Pulmonary artery endothelial cell (primary cell): ENCODE data around the gene CUTA. TPM values are rescaled to one million over a fixed set of nuclear protein-coding genes. Genes with fewer than 3 reads are reported as not detected.
A peak's percentile ranks its signal among the peaks of the same experiment; 100 is the strongest.
"Not testable (repeated sequence)": the region's sequence is repeated elsewhere in the genome, so short reads cannot be mapped to it uniquely, and the experiment has no call there.

Experiments used
- DNase-seq: peaks from one replicate; pipeline ENCODE4 v3.0.0-alpha.2; 2011; ENCODE audit warnings: low read depth, low spot score
- total RNA-seq: library from RNA; depleted of rRNA; stranded (reverse); fragments of >200 nt; gene quantifications from 2 replicates; pipeline ENCODE4 v1.2.3, GENCODE V29; 2014

CUTA gene
- total RNA-seq, 1 donor from 2014 or later, result 51.8 TPM

DNA sequence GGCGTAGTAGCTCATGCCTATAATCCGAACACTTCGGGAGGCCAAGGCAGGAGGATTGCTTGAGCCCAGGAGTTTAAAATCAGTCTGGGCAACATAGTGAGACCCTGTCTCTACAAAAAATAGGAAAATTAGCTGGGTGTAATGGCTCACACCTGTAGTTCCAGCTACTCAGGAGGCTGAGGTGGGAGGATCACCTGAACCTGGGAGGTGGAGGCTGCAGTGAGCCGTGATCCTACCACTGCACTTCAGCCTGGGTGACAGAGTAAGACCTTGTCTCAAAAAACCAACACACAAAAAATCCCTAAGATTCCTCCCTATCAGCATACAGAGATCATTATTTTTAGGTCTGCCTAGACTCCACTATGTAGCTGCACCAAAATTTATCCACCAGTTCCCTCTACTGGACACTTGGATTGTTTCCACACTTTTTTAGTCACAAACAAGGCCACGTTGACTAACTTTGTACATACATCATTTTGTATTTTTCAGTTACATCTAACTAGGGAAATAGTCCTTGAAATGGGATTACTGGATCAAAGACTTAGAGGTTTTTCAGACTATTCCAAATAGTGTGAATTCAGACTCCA is 10.7 kb downstream of the CUTA start:
- DNase-seq, result no peak

DNA sequence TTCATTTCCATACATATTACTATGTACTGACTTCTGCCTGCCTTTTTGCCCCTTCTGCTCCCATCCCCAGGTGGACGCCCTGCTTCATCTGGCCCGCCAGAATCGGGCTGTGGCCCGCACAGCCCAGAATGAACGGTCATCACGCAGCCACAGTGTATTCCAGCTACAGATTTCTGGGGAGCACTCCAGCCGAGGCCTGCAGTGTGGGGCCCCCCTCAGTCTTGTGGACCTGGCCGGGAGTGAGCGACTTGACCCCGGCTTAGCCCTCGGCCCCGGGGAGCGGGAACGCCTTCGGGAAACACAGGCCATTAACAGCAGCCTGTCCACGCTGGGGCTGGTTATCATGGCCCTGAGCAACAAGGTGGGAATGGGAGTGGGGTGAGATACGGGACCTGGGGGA is 11.8 kb downstream of the CUTA start:
- DNase-seq, result no peak

DNA sequence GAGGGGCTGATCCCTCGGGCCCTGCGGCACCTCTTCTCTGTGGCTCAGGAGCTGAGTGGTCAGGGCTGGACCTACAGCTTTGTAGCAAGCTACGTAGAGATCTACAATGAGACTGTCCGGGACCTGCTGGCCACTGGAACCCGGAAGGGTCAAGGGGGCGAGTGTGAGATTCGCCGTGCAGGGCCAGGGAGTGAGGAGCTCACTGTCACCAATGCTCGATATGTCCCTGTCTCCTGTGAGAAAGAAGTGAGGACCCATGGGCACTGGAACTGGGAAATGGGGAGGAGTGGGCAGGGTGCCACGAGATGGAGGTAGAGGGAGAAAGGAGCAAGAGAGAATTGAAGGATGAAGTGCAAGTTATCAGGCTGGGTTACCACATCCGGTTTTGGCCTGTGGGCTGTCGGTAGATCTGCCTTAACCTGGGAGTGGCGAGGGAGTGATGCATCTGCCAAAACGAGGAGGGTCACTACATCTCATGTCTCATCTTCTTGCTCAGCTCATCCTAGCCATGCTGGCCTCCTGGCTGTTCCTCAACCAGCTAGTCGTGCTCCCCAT is 12.4 kb downstream of the CUTA start:
- DNase-seq, result no peak

DNA sequence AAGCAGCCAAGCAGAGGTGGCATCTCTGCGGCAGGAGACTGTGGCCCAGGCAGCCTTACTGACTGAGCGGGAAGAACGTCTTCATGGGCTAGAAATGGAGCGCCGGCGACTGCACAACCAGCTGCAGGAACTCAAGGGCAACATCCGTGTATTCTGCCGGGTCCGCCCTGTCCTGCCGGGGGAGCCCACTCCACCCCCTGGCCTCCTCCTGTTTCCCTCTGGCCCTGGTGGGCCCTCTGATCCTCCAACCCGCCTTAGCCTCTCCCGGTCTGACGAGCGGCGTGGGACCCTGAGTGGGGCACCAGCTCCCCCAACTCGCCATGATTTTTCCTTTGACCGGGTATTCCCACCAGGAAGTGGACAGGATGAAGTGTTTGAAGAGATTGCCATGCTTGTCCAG is 13.0 kb downstream of the CUTA start:
- DNase-seq, result no peak

DNA sequence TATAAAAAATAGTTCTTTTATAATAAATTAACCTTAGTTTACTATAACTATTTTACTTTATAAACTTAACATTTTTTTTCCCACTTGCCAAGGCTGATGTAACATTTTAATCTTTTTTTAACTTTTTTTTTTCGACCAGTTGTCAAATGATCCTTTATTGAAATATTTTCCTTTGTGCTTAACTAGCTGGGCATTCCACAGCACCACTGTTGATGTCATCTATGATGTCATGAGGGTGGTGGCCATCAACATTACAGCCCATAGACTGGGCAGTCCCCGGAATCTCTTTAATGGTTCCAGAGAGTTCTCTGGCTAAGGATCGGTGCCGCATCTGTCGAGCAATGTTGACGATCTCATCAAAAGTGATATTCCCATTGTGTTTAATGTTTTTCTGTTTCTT is 18.0 kb downstream of the CUTA start:
- not testable (repeated sequence) for DNase-seq

DNA sequence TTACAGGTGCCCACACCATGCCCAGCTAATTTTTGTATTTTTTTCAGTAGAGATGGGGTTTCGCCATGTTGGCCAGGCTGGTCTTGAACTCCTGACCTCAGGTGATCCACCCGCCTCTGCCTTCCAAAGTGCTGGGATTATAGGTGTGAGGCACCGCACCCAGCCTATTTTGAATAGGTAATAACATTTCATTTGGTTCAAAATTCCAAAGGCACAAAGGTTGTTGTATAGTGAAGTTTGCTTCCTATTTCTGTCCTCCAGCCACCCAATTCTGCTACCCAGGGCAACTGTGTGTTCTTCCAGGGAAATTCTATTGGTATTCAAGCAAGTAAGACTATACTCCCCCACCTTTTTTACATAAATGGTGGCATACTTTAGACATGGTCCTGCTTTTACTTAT is 19.3 kb downstream of the CUTA start:
- not testable (repeated sequence) for DNase-seq

DNA sequence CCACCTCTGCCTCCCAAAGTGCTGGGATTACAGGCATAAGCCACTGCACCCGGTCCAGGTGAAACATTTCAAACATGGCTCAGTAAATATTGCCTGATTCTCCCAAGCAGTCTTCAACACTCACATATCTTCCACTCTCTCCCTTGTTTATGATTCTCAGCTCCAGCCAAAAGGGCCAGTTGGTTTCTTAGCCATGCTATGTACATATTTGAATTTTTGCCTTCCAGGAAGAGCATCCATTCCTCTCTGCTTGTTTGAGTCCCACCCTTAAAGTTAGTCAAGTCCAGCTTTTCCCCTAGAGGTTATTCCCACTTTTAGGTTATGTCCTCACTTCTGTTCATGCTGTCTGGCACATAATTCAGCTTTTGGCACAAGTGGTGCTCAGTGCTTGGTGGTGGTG is 20.4 kb downstream of the CUTA start:
- no peak for DNase-seq

DNA sequence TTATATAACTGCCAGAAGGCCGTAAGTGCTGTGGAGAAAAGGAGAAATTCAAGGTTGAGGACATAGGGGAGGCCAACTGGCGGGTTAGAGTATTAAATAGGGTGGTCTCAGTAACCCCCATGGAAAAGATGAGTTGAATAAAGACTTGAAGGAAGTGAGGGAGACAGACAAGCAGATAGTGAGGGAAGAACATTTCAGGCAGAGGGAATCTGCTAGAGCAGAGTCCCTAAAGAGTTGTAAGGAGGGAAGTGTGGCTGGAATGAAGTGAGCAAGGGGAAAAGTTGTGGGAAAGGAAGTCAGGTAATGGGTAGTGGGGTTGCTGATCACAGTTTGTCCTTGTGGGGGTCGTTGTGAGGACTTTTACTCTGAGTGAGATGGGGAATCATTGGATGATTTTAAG is 24.9 kb downstream of the CUTA start:
- no peak for DNase-seq

DNA sequence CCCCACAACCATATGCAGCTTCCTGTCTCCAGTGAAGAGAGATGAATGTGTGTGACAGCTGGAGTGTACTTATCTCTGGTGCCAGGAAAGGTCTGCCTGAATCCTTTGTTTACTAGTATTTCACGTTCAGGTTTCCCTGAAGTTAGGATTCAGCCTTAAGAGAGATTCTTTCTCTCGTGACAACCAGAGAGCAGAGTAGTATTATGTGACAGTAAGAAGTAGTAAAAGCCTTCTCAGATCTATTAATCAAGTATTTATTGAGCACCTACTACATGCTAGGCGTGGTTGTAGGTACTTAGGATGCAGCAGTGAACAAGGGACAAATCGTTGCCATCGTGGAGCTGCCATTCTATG is 25.3 kb downstream of the CUTA start:
- no peak for DNase-seq

DNA sequence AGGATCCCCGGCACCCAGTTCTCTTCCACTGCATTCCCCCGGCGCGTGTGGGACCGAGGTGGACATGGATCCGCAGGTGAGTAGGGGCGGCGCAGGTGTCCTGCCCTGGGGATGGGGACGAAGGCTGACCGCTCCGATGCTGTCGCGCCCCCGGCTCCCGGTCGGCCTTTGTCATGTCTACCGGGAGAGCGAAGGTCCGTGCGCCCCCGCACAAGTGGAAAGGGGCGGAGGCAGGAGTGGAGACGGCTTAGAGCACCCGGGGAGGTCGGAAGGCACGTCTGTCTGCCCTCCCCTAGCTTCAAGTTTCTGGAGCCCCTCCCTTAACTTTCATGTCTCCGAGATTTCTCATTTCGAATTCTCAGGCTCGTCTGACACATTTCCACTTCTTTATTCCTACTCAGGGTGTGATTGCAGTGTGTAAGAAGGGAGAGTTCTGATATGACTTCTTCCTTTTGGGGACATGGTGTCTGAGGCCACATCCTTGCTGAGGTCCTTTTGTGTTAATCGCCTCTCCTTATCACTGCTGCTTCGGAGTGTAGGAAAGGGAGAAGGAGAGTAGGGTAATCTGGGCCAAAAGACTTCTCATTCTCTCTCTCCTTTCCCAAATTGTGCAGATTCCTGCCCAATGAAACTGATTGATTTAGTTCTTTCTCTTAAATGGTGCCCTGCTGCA is 25.8 kb downstream of the CUTA start:
- no peak for DNase-seq

DNA sequence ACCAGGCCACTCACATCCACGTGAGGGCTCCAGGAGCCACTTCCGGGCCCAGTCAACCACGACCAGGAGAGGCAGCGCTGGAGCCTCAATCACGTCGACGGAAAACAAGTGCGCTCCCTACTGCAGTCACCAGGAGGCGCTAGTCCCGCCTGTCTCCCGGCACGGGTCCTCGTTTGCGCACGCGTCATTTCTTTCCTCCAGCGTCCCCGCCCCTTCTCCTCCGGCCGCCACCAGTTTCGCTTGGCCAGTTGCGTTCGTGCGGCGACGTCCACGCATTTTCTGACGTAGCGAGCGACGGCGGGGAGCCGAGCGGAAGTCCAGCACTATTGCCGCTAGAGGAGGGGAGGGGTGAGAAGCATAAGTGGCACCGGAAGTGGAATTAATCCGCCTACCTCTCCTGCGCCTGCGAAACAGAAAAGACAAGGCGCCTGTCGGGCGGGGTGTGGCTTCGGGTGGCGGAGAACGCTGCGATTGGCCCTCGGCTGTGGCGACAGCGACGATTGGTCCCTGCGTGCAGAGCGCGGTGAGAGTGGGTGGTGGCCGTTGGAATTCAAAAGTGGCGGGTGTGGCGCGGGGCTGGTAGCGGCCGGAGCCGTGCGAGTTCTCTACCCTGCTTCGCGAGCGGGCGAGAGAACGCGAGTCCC is 26.5 kb downstream of the CUTA start, which contains the start of gene KIFC1:
Gene KIFC1, plus strand, starts transcription at position 546 of the 644 bp plus-strand sequence. CDS start 163 bp downstream, outside the sequence.
- peak; percentile 99 for DNase-seq

DNA sequence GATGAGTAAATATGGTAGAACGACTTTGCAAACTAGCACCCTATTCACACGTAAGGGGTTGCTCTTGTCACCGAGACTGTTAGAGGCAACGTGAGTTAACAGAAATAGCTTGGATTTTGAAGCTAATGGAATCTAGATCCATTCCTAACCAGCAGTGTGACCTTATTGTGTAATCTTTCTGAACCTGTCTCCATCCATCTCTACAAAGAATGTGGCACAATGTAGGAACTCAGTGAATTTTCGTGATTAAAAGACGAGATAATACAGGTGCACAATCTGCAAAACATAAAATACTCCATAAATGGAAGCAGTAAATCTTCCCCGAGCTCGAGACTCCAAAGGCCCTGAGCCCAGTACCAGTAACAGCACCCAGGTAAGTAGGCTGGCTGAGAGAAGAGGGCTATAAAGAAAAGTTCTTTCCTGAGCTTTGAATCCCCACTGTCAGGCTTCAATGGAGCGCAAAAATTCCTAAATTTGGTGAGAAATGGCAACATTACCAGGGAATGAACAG is 27.1 kb downstream of the CUTA start:
- DNase-seq, result no peak

DNA sequence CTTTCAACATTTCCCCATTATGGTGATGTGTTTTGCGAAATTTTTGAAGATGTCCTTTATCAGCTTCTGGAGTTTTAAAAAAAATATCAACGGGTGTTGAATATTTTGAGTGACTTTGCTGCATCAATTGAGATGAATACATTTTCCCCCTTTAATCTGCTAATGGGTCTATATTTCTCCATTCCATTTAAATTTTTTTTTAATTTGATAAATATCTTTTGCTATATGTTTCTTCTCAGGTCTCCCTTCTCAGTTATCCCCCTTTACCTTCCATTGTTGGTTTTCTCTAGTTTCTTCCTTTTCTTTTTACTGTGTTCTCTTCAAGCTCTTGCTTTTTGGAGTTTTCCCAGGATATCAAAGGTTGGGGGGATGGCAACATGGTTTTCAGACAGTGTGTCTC is 27.7 kb downstream of the CUTA start:
- DNase-seq, result no peak

DNA sequence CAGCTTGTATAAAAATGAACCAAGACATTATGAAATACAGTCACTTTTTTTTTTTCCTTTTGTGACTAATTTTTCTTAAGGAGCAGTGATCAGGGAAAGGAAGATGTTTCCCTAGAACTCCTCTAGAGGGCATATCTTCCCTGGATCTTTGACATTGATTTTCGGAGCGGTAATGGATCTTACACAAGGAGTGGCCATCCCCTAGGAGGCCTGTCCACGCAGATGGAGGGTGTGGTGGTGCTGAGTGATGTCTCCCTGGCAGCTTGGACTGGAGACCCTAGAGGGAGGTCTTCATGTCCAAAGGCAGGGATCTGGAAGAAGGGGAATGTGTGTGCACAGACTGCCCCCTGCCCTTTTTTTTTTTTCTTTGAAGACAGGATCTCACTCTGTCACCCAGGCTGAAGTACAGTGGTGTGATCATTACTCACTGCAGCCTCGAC is 33.3 kb downstream of the CUTA start:
- no peak for DNase-seq

DNA sequence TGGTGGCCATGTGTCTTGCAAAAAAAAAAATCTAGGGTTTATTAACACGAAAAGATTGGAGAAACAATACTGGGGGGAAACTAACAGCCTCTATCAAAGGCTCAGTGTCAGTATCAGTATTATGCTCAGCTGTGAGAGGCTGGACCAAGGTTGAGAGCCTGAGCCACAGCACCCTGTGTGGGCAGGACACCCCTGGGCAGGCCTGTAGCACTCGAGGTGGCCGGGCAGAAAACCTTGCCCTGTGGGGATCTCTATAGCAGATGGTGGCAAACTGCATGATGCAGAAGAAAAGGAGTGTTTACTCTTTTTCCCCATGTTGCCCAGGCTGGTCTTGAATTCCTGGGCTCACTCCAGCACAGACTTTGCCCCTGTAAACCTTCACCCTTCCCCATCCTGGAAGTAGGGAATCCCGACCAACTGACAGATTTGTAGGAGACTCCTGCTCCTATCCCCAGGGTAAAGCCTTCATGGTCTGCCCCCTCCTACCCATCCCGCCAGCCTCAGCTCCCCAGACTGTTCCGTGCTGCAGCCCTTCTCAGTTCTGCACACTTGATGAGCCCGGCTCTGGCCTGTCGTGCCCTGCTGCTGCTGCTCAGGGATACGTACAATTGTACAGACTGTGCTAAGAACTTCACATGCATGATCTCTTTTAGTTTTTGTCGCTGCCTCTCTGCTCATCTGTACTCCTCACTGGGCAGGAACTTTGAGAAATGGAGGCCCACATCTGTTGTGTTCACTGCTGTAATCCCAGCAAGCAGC is 34.3 kb downstream of the CUTA start:
- DNase-seq, result no peak

DNA sequence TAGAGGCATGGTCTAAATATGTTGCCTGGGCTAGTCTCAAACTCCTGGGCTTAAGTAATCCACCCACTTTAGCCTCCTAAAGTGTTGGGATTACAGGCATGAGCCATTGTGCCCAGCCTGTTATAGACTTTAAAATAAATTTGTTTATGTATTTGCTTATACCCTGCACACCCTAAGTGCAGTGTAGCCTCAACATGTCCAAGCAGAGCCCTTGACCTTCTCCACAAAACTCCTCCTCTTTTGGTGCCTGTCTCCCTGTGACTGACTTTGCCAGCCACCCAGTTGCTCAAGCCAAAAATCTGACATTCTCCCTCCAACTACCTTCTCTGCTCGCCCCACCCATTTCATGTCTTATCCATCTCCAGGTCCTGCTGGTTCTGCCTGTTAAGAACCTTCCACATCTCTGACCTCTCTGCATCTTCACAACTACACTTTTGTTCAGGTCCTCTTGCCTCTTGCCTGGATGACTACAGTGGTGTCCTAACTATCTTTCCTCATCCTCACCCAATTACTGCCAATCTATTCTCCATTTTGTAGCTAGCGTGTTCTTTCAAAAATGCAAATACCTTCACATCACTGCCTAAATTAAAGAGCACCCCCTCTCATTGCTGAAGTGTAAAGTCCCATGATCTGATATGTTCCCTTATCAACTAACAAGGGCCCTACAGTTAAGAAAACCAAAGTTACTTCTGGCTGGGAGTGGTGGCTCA is 37.5 kb downstream of the CUTA start:
- DNase-seq, result no peak

DNA sequence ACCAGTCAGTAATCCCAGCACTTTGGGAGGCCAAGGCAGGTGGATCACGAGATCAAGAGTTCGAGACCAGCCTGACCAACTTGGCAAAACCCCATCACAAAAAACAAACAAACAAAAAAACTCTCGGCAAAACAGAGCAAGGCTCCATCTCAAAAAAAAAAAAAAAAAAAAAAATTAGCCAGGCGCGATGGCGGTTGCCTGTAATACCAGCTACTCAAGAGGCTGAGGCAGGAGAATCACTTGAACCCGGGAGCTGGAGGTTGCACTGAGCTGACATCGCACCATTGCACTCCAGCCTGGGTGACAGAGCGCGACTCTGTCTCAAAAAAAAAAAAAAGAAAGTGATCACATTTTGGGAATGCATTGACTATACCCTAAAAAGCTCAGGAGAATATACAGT is 38.7 kb downstream of the CUTA start:
- not testable (repeated sequence) for DNase-seq

DNA sequence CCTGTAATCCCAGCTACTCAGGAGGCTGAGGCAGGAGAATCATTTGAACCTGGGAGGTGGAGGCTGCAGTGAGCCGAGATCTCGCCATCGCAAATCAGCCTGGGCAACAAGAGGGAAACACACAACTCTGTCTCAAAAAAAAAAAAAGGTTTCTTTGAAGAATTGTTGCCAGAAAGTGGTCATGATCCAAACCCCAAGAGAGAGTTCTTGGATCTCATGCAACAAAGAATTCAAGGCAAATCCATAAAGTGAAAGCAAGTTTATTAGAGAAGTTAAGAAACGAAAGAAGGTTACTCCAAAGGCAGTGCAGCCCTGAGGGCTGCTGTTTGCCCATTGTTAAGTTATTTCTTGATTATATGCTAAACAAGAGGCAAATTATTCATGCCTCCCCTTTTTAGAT is 40.7 kb downstream of the CUTA start:
- DNase-seq, result no peak

DNA sequence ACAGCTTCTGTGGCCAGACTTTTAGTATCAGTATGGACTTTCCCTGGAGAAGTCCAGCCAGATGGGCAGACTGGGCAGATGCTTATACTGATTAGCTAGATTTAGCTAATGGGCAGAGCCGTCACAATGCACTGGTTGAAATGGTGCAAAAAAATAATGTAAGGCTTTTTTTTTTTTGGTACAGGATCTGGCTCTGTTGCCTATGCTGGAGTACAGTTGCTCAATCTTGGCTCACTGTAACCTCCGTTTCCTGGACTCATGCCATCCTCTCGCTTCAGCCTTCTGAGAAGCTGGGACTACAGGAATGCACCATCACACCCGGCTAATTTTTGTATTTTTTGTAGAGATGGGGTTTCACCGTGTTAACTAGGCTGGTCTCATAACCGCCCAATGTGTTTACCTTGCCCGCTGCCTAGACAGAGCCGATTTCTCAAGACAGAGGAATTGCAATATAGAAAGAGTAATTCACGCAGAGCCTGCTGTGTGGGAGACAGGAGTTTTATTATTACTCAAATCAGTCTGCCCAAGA is 42.7 kb downstream of the CUTA start:
- DNase-seq, result peak; percentile 17

DNA sequence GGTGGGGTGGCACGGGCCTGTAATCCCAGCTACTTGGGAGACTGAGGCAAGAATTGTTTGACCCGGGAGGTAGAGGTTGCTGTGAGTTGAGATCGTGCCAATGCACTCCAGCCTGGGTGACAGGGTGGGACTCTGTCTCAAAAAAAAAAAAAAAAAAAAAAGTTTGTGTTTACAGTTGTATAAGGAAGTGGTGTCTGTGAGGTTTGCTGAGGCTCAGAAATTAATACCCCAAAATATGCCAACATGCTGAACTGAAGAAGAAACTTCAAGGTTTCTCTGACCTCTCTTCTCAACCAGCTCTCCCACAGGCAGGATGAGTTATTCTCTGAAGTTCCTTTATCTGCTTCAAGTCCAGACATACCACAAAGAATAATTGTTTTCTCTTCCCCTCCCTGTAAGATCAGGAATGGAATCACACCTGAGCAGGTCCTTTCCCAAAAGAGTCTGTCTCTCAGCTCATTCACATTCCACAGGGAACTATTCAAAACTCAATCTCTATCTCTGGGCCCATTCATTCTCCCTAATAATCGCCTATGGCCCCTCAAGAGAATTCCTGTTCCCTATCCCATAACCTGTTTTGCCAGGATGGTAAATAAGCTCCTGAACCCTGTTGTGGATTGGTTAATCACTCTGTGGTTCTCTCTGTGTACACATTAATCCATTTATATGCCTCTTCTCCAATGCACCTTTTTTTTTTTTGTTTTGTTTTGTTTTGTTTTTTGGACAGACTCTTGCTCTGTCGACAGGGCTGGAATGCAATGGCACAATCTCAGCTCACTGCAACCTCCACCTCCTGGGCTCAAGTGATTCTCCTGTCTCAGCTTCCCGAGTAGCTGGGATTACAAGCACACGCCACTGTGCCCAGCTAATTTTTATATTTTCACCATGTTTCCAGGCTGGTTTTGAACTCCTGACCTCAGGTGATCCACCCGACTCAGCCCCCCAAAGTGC is 43.7 kb downstream of the CUTA start:
- no peak for DNase-seq
